MM.1S (cell line): ENCODE measurements around the gene CEP192.

Experiments
- DNase-seq: peaks from one replicate; pipeline ENCODE4 v3.0.0-alpha.2; 2015
- H2AFZ ChIP-seq: fragments of 300-600 bp; sonication (generic); 2 replicates; pipeline ENCODE4 v1.6.0; 2016; ENCODE audit warnings: antibody characterized with exemption, low read length
- H3F3A ChIP-seq: fragments of 300-600 bp; sonication (generic); 2 replicates; pipeline ENCODE4 v1.6.1; 2016; ENCODE audit warnings: mild to moderate bottlenecking, antibody characterized with exemption, low read length, moderate library complexity, mixed read lengths; ENCODE audit not compliant: insufficient read depth
- H3K27ac ChIP-seq: fragments of 300-600 bp; sonication (generic); 2 replicates; pipeline ENCODE4 v1.5.1; 2016; ENCODE audit warnings: mild to moderate bottlenecking, low read length
- H3K27me3 ChIP-seq: fragments of 300-600 bp; sonication (generic); replicated peaks from 2 replicates; pipeline ENCODE4 v1.6.0; 2016; ENCODE audit warnings: low read length; ENCODE audit not compliant: insufficient read depth
- H3K36me3 ChIP-seq: fragments of 300-600 bp; sonication (generic); replicated peaks from 2 replicates; pipeline ENCODE4 v1.6.1; 2016; ENCODE audit warnings: mild to moderate bottlenecking, low read length, mixed read lengths; ENCODE audit not compliant: insufficient read depth
- H3K4me1 ChIP-seq: fragments of 300-600 bp; sonication (generic); 2 replicates; pipeline ENCODE4 v1.6.1; 2016; ENCODE audit warnings: low read length, mixed read lengths
- H3K4me2 ChIP-seq: fragments of 300-600 bp; sonication (generic); 2 replicates; pipeline ENCODE4 v1.6.0; 2016; ENCODE audit warnings: low read depth, low read length
- H3K4me3 ChIP-seq: fragments of 300-600 bp; sonication (generic); 2 replicates; pipeline ENCODE4 v1.5.1; 2016; ENCODE audit warnings: low read length, mixed read lengths
- H3K79me2 ChIP-seq: fragments of 300-600 bp; sonication (generic); 2 replicates; pipeline ENCODE4 v1.6.1; 2016; ENCODE audit warnings: mixed run types, low read length, mixed read lengths
- H3K9ac ChIP-seq: fragments of 300-600 bp; sonication (generic); 2 replicates; pipeline ENCODE4 v1.6.1; 2016; ENCODE audit warnings: low read length, mixed read lengths
- H3K9me2 ChIP-seq: fragments of 300-600 bp; sonication (generic); replicated peaks from 2 replicates; pipeline ENCODE4 v1.6.1; 2016; ENCODE audit warnings: mild to moderate bottlenecking, low read length, mixed read lengths; ENCODE audit not compliant: insufficient read depth
- H3K9me3 ChIP-seq: fragments of 300-600 bp; sonication (generic); replicated peaks from 2 replicates; pipeline ENCODE4 v1.6.1; 2016; ENCODE audit warnings: mild to moderate bottlenecking, low read length, mixed read lengths; ENCODE audit not compliant: insufficient read depth
- H4K20me1 ChIP-seq: fragments of 300-600 bp; sonication (generic); 2 replicates; pipeline ENCODE4 v1.6.1; 2016; ENCODE audit warnings: mild to moderate bottlenecking, low read length, moderate library complexity, mixed read lengths; ENCODE audit not compliant: insufficient read depth
- CTCF ChIP-seq: fragments of 300-600 bp; sonication (generic); IDR thresholded peaks from 2 replicates; pipeline ENCODE4 v1.5.1; 2016; ENCODE audit warnings: antibody characterized with exemption, low read length, mixed read lengths
- EZH2 ChIP-seq: fragments of 300-600 bp; sonication (generic); optimal IDR thresholded peaks from 2 replicates; pipeline ENCODE3; 2017; ENCODE audit warnings: low read depth, mild to moderate bottlenecking, antibody characterized with exemption, low read length, mixed read lengths
- EZH2phosphoT487 ChIP-seq: fragments of 300-600 bp; sonication (generic); IDR thresholded peaks from 2 replicates; pipeline ENCODE4 v1.6.1; 2018; ENCODE audit warnings: antibody characterized with exemption, low read length

The CEP192 gene

GRCh38 chr18:13138420-13139139 is 147.4 kb downstream of the CEP192 start:
- peak overlapping the region; percentile 95 for H3K4me2 ChIP-seq
- peak overlapping the region; percentile 92 for H2AFZ ChIP-seq
- no peak for DNase-seq

GRCh38 chr18:13139885-13140450 is 148.8 kb downstream of the CEP192 start:
- Histone ChIP-seq H3K9ac (no peak overlapping the region), H2AFZ (no peak overlapping the region)

More at GRCh38 chr18:13138420-13139139, 147.4 kb downstream of the CEP192 start:
- Histone ChIP-seq H3K27me3 (peaks cover 15% of the 10 kb centered on the region), H3K4me1 (0 out of 2 replicates have a peak, but pooled peaks cover 4% of the 10 kb centered on the region), H3K4me3 (peak overlapping the region; percentile 85), H3K9ac (no peak overlapping the region), H3F3A (0 out of 2 replicates have a peak, but pooled peaks cover 5% of the 10 kb centered on the region), H3K79me2 (no peaks in the 10 kb centered on the region), H4K20me1 (no peaks in the 10 kb centered on the region), H3K27ac (no peak overlapping the region), H3K36me3 (no peaks in the 10 kb centered on the region), H3K9me2 (no peaks in the 10 kb centered on the region), H3K9me3 (no peaks in the 10 kb centered on the region)
- TF ChIP-seq EZH2 (no peak), EZH2phosphoT487 (no peak)

GRCh38 chr18:13141209-13141608 is 150.0 kb downstream of the CEP192 start:
- Histone ChIP-seq H3K9me2 (no peaks in the 10 kb centered on the region), H3K9me3 (no peaks in the 10 kb centered on the region), H3K36me3 (no peaks in the 10 kb centered on the region), H3K4me2 (no peak overlapping the region), H3F3A (0 out of 2 replicates have a peak, but pooled peaks cover 5% of the 10 kb centered on the region), H2AFZ (no peak overlapping the region), H3K4me1 (0 out of 2 replicates have a peak, but pooled peaks cover 4% of the 10 kb centered on the region), H4K20me1 (no peaks in the 10 kb centered on the region), H3K27ac (no peak overlapping the region), H3K4me3 (no peak overlapping the region), H3K27me3 (peaks cover 9% of the 10 kb centered on the region), H3K9ac (no peak overlapping the region), H3K79me2 (no peaks in the 10 kb centered on the region)
- TF ChIP-seq EZH2, result no peak
- no peak for TF ChIP-seq CTCF
- TF ChIP-seq EZH2phosphoT487, result no peak
- no peak for DNase-seq

More at GRCh38 chr18:13139885-13140450, 148.8 kb downstream of the CEP192 start:
- Histone ChIP-seq H3K27ac (no peak overlapping the region), H3K9me3 (no peaks in the 10 kb centered on the region), H3K36me3 (no peaks in the 10 kb centered on the region), H4K20me1 (no peaks in the 10 kb centered on the region), H3F3A (0 out of 2 replicates have a peak, but pooled peaks cover 5% of the 10 kb centered on the region), H3K27me3 (peaks cover 15% of the 10 kb centered on the region), H3K9me2 (no peaks in the 10 kb centered on the region), H3K4me1 (0 out of 2 replicates have a peak, but pooled peaks cover 4% of the 10 kb centered on the region), H3K4me3 (no peak overlapping the region), H3K4me2 (no peak overlapping the region), H3K79me2 (no peaks in the 10 kb centered on the region)
- no peak for DNase-seq
- no peak for TF ChIP-seq EZH2phosphoT487
- TF ChIP-seq CTCF, result peak; percentile 27
- TF ChIP-seq EZH2, result no peak
